HEK293 (cell line): ENCODE data around the gene CTAGE6.
"Not testable (repeated sequence)": the region's sequence is repeated elsewhere in the genome, so short reads cannot be mapped to it uniquely, and the experiment has no call there.

Experiments
- CTCF ChIP-seq: fragments of 450-650 bp; formaldehyde crosslinking; IDR thresholded peaks from 2 replicates; pipeline ENCODE4 v1.5.1; 2016; ENCODE audit warnings: missing biosample characterization, missing genetic modification characterization
- ELK4 ChIP-seq: IDR thresholded peaks from 2 replicates; pipeline ENCODE4 v1.6.1; 2011; ENCODE audit warnings: mild to moderate bottlenecking, low read depth, low read length, borderline replicate concordance
- PRDM1 ChIP-seq: fragments of 450-650 bp; formaldehyde crosslinking; IDR thresholded peaks from 2 replicates; pipeline ENCODE4; 2016; ENCODE audit warnings: missing biosample characterization, missing genetic modification characterization
- SP2 ChIP-seq: fragments of 450-650 bp; formaldehyde crosslinking; IDR thresholded peaks from 2 replicates; pipeline ENCODE4 v1.5.1; 2016; ENCODE audit warnings: missing biosample characterization, missing genetic modification characterization
- YY1 ChIP-seq: fragments of 450-650 bp; formaldehyde crosslinking; IDR thresholded peaks from 2 replicates; pipeline ENCODE4 v1.5.1; 2018; ENCODE audit warnings: missing biosample characterization, missing genetic modification characterization
- ZBTB1 ChIP-seq: fragments of 450-650 bp; formaldehyde crosslinking; IDR thresholded peaks from 2 replicates; pipeline ENCODE4 v1.5.1; 2016; ENCODE audit warnings: missing biosample characterization, missing genetic modification characterization
- ZNF274 ChIP-seq, 2 experiments: fragments of 200-500 bp in 1 of 2; fragments of 450-650 bp in 1 of 2; sonication (Bioruptor generic) in 1 of 2; formaldehyde crosslinking in 1 of 2; IDR thresholded peaks; 2 replicates each; pipeline versions ENCODE4 v1.5.1 to v1.6.1; 2014 to 2016; ENCODE audit warnings: borderline replicate concordance in 1 of 2, inconsistent platforms in 1 of 2, low read length in 1 of 2, missing biosample characterization in 1 of 2, missing genetic modification characterization in 1 of 2
- ZNF423 ChIP-seq: fragments of 450-650 bp; formaldehyde crosslinking; IDR thresholded peaks from 2 replicates; pipeline ENCODE4 v1.5.1; 2016; ENCODE audit warnings: missing biosample characterization, missing genetic modification characterization
- ZNF433 ChIP-seq: fragments of 450-650 bp; formaldehyde crosslinking; IDR thresholded peaks from 2 replicates; pipeline ENCODE4 v1.5.1; 2016; ENCODE audit warnings: missing biosample characterization, missing genetic modification characterization, low read depth

- not testable (repeated sequence) for TF ChIP-seq SP2 (tag by site-specific recombination); ZNF433 (tag by site-specific recombination); PRDM1 (tag by site-specific recombination); CTCF (tag by site-specific recombination); ELK4; YY1 (tag by site-specific recombination); ZBTB1; ZNF423 (tag by site-specific recombination); ZNF274 (IDR thresholded peaks at IDR 0.05; ENCODE audit: low read length); ZNF274 (tag by site-specific recombination; IDR thresholded peaks at IDR 0.05; ENCODE audit: borderline replicate concordance)
These were observed 15.4 kb upstream of the CTAGE6 start for GRCh38 chr7:143772738-143773468.
